C4-2B (cell line): ENCODE results near the gene THTPA.

Experiments
- ZFX ChIP-seq: fragments of 450-650 bp; IDR thresholded peaks from 2 replicates; pipeline ENCODE4 v1.6.1; 2017
- TF ChIP-seq, protein P1 (sequence below): fragments of 450-650 bp; conservative IDR thresholded peaks from 2 replicates; pipeline ENCODE4 v1.5.1; 2017; ENCODE audit warnings: mild to moderate bottlenecking

DNA sequence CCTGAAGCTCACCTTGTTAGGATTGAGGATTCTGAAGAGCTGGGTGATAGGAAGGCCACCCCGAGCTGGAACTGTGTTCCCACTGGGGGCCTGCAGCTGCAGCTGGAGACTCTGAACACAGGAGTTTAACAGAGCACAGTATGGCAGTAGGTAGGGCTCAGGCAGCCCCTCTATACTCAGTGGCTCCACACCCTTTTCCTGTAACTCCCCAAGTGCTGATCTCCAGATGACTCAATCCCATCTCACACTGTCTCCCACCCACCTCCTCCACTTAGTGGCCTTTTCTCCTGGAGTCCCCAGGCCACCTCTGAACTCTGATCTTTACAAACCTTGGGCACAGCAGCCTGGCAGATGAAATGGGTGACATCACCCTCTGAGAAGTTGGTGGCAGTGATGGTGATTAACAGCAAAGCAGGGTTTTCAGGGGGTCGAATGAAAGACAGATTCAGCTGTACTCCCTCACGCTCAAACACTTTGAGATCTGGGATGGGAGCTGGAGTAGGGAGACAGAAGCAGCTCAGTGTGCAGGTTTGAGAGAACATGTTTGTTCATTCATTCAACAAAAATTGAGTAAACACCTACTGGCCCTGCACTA lies 4.0 kb downstream of the THTPA start:
- TF ChIP-seq, protein P1, sequence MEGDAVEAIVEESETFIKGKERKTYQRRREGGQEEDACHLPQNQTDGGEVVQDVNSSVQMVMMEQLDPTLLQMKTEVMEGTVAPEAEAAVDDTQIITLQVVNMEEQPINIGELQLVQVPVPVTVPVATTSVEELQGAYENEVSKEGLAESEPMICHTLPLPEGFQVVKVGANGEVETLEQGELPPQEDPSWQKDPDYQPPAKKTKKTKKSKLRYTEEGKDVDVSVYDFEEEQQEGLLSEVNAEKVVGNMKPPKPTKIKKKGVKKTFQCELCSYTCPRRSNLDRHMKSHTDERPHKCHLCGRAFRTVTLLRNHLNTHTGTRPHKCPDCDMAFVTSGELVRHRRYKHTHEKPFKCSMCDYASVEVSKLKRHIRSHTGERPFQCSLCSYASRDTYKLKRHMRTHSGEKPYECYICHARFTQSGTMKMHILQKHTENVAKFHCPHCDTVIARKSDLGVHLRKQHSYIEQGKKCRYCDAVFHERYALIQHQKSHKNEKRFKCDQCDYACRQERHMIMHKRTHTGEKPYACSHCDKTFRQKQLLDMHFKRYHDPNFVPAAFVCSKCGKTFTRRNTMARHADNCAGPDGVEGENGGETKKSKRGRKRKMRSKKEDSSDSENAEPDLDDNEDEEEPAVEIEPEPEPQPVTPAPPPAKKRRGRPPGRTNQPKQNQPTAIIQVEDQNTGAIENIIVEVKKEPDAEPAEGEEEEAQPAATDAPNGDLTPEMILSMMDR: no peak
- TF ChIP-seq ZFX: no peak
